H1 (cell line): ENCODE measurements around the gene RHOXF2.
"Not testable (repeated sequence)": the region's sequence is repeated elsewhere in the genome, so short reads cannot be mapped to it uniquely, and the experiment has no call there.

ENCODE experiments used
- BRCA1 ChIP-seq: IDR thresholded peaks from 2 replicates; pipeline ENCODE4 v1.6.1; 2012; ENCODE audit warnings: low read depth, low read length, improper control_type of control experiment
- CEBPB ChIP-seq: IDR thresholded peaks from 2 replicates; pipeline ENCODE4 v1.6.1; 2012; ENCODE audit warnings: low read depth, low read length
- E2F6 ChIP-seq: IDR thresholded peaks from 2 replicates; pipeline ENCODE4 v1.6.1; 2012; ENCODE audit warnings: inconsistent platforms
- EZH2 ChIP-seq: fragments of 200-600 bp; sonication (generic); IDR thresholded peaks from 2 replicates; pipeline ENCODE4 v1.7.1; 2012; ENCODE audit warnings: low read depth, mild to moderate bottlenecking, moderate library complexity, low read length, inconsistent platforms; ENCODE audit not compliant: severe bottlenecking
- POLR2A ChIP-seq, 2 experiments: IDR thresholded peaks; 1 replicate in 1 of 2; 2 replicates in 1 of 2; pipeline ENCODE4 v1.6.1; 2011; ENCODE audit warnings: low read depth in 2 of 2, low read length in 2 of 2, mild to moderate bottlenecking in 2 of 2; ENCODE audit errors: control extremely low read depth in 1 of 2
- POU5F1 ChIP-seq: IDR thresholded peaks from 2 replicates; pipeline ENCODE4 v1.6.1; 2011; ENCODE audit warnings: low read depth, mild to moderate bottlenecking, low read length, moderate library complexity
- RBBP5 ChIP-seq: IDR thresholded peaks from 2 replicates; pipeline ENCODE4 v1.7.1; 2012; ENCODE audit warnings: low read depth, mild to moderate bottlenecking, inconsistent platforms, low read length, moderate library complexity, borderline replicate concordance
- SP2 ChIP-seq: IDR thresholded peaks from 2 replicates; pipeline ENCODE4 v1.6.1; 2012; ENCODE audit warnings: mild to moderate bottlenecking, low read length, inconsistent platforms
- SRF ChIP-seq: IDR thresholded peaks from 2 replicates; pipeline ENCODE4 v1.6.1; 2011; ENCODE audit warnings: mild to moderate bottlenecking, low read depth, low read length, moderate library complexity
- ZNF274 ChIP-seq: IDR thresholded peaks from 2 replicates; pipeline ENCODE4 v1.7.0; 2012; ENCODE audit warnings: low read length, borderline replicate concordance; ENCODE audit errors: extremely low read depth
- TF ChIP-seq, protein P1 (sequence below), 3 experiments: IDR thresholded peaks; 1 replicate in 2 of 3; 2 replicates in 1 of 3; pipeline versions ENCODE4 v1.5.1 to v1.6.1; 2011; ENCODE audit warnings: low read length in 3 of 3, mild to moderate bottlenecking in 3 of 3, inconsistent platforms in 2 of 3, low read depth in 1 of 3, moderate library complexity in 1 of 3; ENCODE audit not compliant: insufficient read depth in 1 of 3; ENCODE audit errors: control extremely low read depth in 1 of 3

GRCh38 chrX:120159086-120159485, 673 bp downstream of the RHOXF2 start:
- TF ChIP-seq RBBP5; BRCA1; E2F6; ZNF274; EZH2; POU5F1; POLR2A (IDR thresholded peaks at IDR 0.05; ENCODE audit: control extremely low read depth in 1 of 2, low read depth in 2 of 2, low read length in 2 of 2); SRF; SP2; CEBPB: not testable (repeated sequence)
- TF ChIP-seq, protein P1, sequence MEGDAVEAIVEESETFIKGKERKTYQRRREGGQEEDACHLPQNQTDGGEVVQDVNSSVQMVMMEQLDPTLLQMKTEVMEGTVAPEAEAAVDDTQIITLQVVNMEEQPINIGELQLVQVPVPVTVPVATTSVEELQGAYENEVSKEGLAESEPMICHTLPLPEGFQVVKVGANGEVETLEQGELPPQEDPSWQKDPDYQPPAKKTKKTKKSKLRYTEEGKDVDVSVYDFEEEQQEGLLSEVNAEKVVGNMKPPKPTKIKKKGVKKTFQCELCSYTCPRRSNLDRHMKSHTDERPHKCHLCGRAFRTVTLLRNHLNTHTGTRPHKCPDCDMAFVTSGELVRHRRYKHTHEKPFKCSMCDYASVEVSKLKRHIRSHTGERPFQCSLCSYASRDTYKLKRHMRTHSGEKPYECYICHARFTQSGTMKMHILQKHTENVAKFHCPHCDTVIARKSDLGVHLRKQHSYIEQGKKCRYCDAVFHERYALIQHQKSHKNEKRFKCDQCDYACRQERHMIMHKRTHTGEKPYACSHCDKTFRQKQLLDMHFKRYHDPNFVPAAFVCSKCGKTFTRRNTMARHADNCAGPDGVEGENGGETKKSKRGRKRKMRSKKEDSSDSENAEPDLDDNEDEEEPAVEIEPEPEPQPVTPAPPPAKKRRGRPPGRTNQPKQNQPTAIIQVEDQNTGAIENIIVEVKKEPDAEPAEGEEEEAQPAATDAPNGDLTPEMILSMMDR (IDR thresholded peaks at IDR 0.05; ENCODE audit: control extremely low read depth in 1 of 3, insufficient read depth in 1 of 3, low read depth in 1 of 3, low read length in 3 of 3) = not testable (repeated sequence)
